Measurements from ENCODE around the gene ADCY7.

Gene ADCY7

GRCh38 chr16:50300942-50301625, 34.7 kb downstream of the ADCY7 start:
- DNase-seq: no peak

GRCh38 chr16:50301626-50302471, 35.5 kb downstream of the ADCY7 start:
- DNase-seq: peak in 1 of 5 donors; percentile 7

GRCh38 chr16:50302472-50303005, 36.2 kb downstream of the ADCY7 start:
- DNase-seq: peak in 1 of 5 donors; percentile 6

GRCh38 chr16:50303041-50303604, 36.8 kb downstream of the ADCY7 start:
- DNase-seq: peak in 1 of 5 donors; percentile 1

GRCh38 chr16:50303605-50304466, 37.5 kb downstream of the ADCY7 start:
- DNase-seq: peak in 1 of 5 donors; percentile 7

- peak in 1 of 5 donors; percentile 7 for DNase-seq
Observed at GRCh38 chr16:50304467-50305440, 38.4 kb downstream of the ADCY7 start.

- DNase-seq: peak in 1 of 5 donors; percentile 7
Observed at GRCh38 chr16:50305441-50306061, 39.2 kb downstream of the ADCY7 start.

GRCh38 chr16:50306287-50306686, 39.9 kb downstream of the ADCY7 start:
- no peak for DNase-seq

GRCh38 chr16:50308237-50308965, 42.0 kb downstream of the ADCY7 start:
- DNase-seq: no peak

GRCh38 chr16:50309156-50309526, 42.8 kb downstream of the ADCY7 start:
- DNase-seq: no peak

- DNase-seq: no peak
Observed at GRCh38 chr16:50309527-50310307, 43.4 kb downstream of the ADCY7 start.

GRCh38 chr16:50310308-50311133, 44.2 kb downstream of the ADCY7 start:
- no peak for DNase-seq

- no peak for DNase-seq
Observed at GRCh38 chr16:50311134-50311528, 44.8 kb downstream of the ADCY7 start.

- DNase-seq: no peak
Observed at GRCh38 chr16:50311891-50312501, 45.6 kb downstream of the ADCY7 start.

- DNase-seq: peak in 3 of 5 donors; percentile 3 to 72 (median 28)
Observed at GRCh38 chr16:50313596-50314478, 47.5 kb downstream of the ADCY7 start.

GRCh38 chr16:50314665-50315064, 48.3 kb downstream of the ADCY7 start:
- DNase-seq: no peak
